ENCODE data around the gene BTBD17. TPM values are rescaled to one million over a fixed set of nuclear protein-coding genes. Genes with fewer than 3 reads are reported as not detected.

BTBD17 gene
- total RNA-seq, 1 experiment from 2014 or later = 3.4 TPM

- H3K4me3 ChIP-seq (ENCODE audit: low read depth, low read length, poor library complexity, severe bottlenecking) = no peak overlapping the region
- H3K36me3 ChIP-seq (ENCODE audit: insufficient read depth, low read length, poor library complexity, severe bottlenecking) = no peaks in the 10 kb centered on the region
- no peak for DNase-seq (ENCODE audit: low spot score)
- BruUV-seq (replicated peaks) = no TSS peak
- ChIA-PET CTCF (no interaction called here), POLR2A (ENCODE audit: low non-redundant PET) (no interaction called here)
- no peaks in the 10 kb centered on the region for H3K9me3 ChIP-seq (ENCODE audit: low read depth, low read length, poor library complexity, severe bottlenecking)
- intact Hi-C loops (cut with micrococcal nuclease; ENCODE audit: unreplicated experiment) = no loop called here
- H3K27ac ChIP-seq (ENCODE audit: low read depth, low read length, poor library complexity, severe bottlenecking) = no peak overlapping the region
- H3K27me3 ChIP-seq (replicated peaks; ENCODE audit: insufficient read depth, low read depth, low read length, poor library complexity) = no peaks in the 10 kb centered on the region
- TF ChIP-seq CTCF (conservative IDR thresholded peaks at IDR 0.05; ENCODE audit: low read depth, low read length) (no peak), EZH2 (IDR thresholded peaks at IDR 0.05; ENCODE audit: borderline replicate concordance, low read depth, low read length, poor library complexity, severe bottlenecking) (no peak)
- H3K4me1 ChIP-seq (ENCODE audit: insufficient read depth, low read length, poor library complexity, severe bottlenecking) = no peaks in the 10 kb centered on the region
Measured at GRCh38 chr17:74387365-74388218, 25.9 kb upstream of the BTBD17 start.

GRCh38 chr17:74386386-74386785 lies 24.7 kb upstream of the BTBD17 start:
- POLR2A ChIA-PET (ENCODE audit: low non-redundant PET) = no interaction called here

GRCh38 chr17:74385201-74385600 lies 23.5 kb upstream of the BTBD17 start:
- TF ChIP-seq CTCF (conservative IDR thresholded peaks at IDR 0.05; ENCODE audit: low read depth, low read length) (no peak), EZH2 (IDR thresholded peaks at IDR 0.05; ENCODE audit: borderline replicate concordance, low read depth, low read length, poor library complexity, severe bottlenecking) (no peak)
- H3K4me3 ChIP-seq (ENCODE audit: low read depth, low read length, poor library complexity, severe bottlenecking) = no peak overlapping the region
- H3K36me3 ChIP-seq (ENCODE audit: insufficient read depth, low read length, poor library complexity, severe bottlenecking) = no peaks in the 10 kb centered on the region
- H3K27me3 ChIP-seq (replicated peaks; ENCODE audit: insufficient read depth, low read depth, low read length, poor library complexity) = no peaks in the 10 kb centered on the region
- H3K27ac ChIP-seq (ENCODE audit: low read depth, low read length, poor library complexity, severe bottlenecking) = no peak overlapping the region
- CTCF ChIA-PET = no interaction called here
- POLR2A ChIA-PET (ENCODE audit: low non-redundant PET) = no interaction called here
- H3K4me1 ChIP-seq (ENCODE audit: insufficient read depth, low read length, poor library complexity, severe bottlenecking) = peaks cover 13% of the 10 kb centered on the region
- DNase-seq (ENCODE audit: low spot score) = no peak
- intact Hi-C loops (cut with micrococcal nuclease; ENCODE audit: unreplicated experiment) = no loop called here
- no TSS peak for BruUV-seq (replicated peaks)
- H3K9me3 ChIP-seq (ENCODE audit: low read depth, low read length, poor library complexity, severe bottlenecking) = no peaks in the 10 kb centered on the region

More at GRCh38 chr17:74386386-74386785, 24.7 kb upstream of the BTBD17 start:
- CTCF ChIA-PET = no interaction called here
- Histone ChIP-seq H3K4me3 (ENCODE audit: low read depth, low read length, poor library complexity, severe bottlenecking) (no peak overlapping the region), H3K9me3 (ENCODE audit: low read depth, low read length, poor library complexity, severe bottlenecking) (no peaks in the 10 kb centered on the region), H3K36me3 (ENCODE audit: insufficient read depth, low read length, poor library complexity, severe bottlenecking) (no peaks in the 10 kb centered on the region), H3K27me3 (replicated peaks; ENCODE audit: insufficient read depth, low read depth, low read length, poor library complexity) (no peaks in the 10 kb centered on the region), H3K27ac (ENCODE audit: low read depth, low read length, poor library complexity, severe bottlenecking) (no peak overlapping the region), H3K4me1 (ENCODE audit: insufficient read depth, low read length, poor library complexity, severe bottlenecking) (peaks cover under 1% of the 10 kb centered on the region)
- DNase-seq (ENCODE audit: low spot score) = no peak
- intact Hi-C loops (cut with micrococcal nuclease; ENCODE audit: unreplicated experiment) = no loop called here
- TF ChIP-seq EZH2 (IDR thresholded peaks at IDR 0.05; ENCODE audit: borderline replicate concordance, low read depth, low read length, poor library complexity, severe bottlenecking) (no peak), CTCF (conservative IDR thresholded peaks at IDR 0.05; ENCODE audit: low read depth, low read length) (no peak)
- no TSS peak for BruUV-seq (replicated peaks)
